Duodenal mucosa (tissue), 2 donors: ENCODE results near the gene HPS5.
A peak's percentile ranks its signal among the peaks of the same experiment; 100 is the strongest.
"Not testable (repeated sequence)": the region's sequence is repeated elsewhere in the genome, so short reads cannot be mapped to it uniquely, and the experiment has no call there.

Source experiments
- H3K27ac ChIP-seq: one replicate; pipeline ENCODE4 v1.7.0; 2013; ENCODE audit warnings: low read depth, low read length
- H3K27me3 ChIP-seq, 2 donors: one replicate each; pipeline ENCODE4 v1.7.0; 2013; ENCODE audit warnings: low read length in 2 of 2, control low read depth in 1 of 2; ENCODE audit not compliant: insufficient read depth in 2 of 2, control insufficient read depth in 1 of 2
- H3K36me3 ChIP-seq, 2 donors: one replicate each; pipeline ENCODE4 v1.7.0; 2013; ENCODE audit warnings: low read length in 2 of 2, control low read depth in 1 of 2; ENCODE audit not compliant: insufficient read depth in 2 of 2, control insufficient read depth in 1 of 2
- H3K4me1 ChIP-seq, 2 donors: one replicate each; pipeline ENCODE4 v1.7.0; 2013; ENCODE audit warnings: low read length in 2 of 2, control low read depth in 1 of 2; ENCODE audit not compliant: insufficient read depth in 2 of 2, control insufficient read depth in 1 of 2
- H3K4me3 ChIP-seq, 2 donors: one replicate each; pipeline ENCODE4 v1.7.0; 2013; ENCODE audit warnings: low read length in 2 of 2, low read depth in 1 of 2
- H3K9ac ChIP-seq, 2 donors: one replicate each; pipeline ENCODE4 v1.7.0; 2013; ENCODE audit warnings: low read length in 2 of 2, low read depth in 1 of 2
- H3K9me3 ChIP-seq, 2 donors: one replicate each; pipeline ENCODE4 v1.7.0; 2013; ENCODE audit warnings: low read length in 2 of 2, control low read depth in 1 of 2; ENCODE audit not compliant: control insufficient read depth in 1 of 2

The HPS5 gene

DNA sequence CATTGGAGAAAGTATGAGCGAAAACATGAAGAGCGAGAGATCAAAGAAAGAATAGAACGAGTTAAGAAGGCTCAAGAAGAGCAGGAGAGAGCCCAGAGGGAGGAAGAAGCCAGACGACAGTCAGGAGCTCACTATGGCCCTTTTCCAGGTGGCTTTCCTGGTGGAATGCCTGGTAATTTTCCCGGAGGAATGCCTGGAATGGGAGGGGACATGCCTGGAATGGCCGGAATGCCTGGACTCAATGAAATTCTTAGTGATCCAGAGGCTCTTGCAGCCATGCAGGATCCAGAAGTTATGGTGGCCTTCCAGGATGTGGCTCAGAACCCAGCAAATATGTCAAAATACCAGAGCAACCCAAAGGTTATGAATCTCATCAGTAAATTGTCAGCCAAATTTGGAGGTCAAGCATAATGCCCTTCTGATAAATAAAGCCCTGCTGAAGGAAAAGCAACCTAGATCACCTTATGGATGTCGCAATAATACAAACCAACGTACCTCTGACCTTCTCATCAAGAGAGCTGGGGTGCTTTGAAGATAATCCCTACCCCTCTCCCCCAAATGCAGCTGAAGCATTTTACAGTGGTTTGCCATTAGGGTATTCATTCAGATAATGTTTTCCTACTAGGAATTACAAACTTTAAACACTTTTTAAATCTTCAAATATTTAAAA, 59.1 kb downstream of the HPS5 start:
- H3K9ac ChIP-seq, H3K27ac ChIP-seq, H3K36me3 ChIP-seq, H3K4me3 ChIP-seq, H3K27me3 ChIP-seq, H3K9me3 ChIP-seq: not testable (repeated sequence)
- peaks cover 0 to 16% of the 10 kb centered on the region in 2 donors for H3K4me1 ChIP-seq

DNA sequence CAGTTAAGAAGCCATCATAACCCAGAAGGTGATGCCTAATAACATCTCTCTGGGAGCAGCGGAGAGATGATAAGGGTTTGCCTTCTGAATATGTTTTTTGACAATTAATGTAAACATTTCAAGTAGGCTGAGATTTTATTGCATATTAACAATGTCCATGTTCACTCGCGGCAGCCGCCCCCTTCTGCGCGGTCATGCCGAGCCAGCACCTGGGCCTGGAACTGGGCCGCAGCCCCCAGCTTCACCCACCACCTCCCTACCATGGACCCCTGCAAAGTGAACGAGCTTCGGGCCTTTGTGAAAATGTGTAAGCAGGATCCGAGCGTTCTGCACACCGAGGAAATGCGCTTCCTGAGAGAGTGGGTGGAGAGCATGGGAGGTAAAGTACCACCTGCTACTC, 60.2 kb downstream of the HPS5 start:
- H3K4me3 ChIP-seq = no peak overlapping the region
- H3K27ac ChIP-seq = no peak overlapping the region
- peaks cover 0 to 16% of the 10 kb centered on the region in 2 donors for H3K4me1 ChIP-seq
- no peaks in the 10 kb centered on the region for H3K36me3 ChIP-seq
- H3K9ac ChIP-seq = no peak overlapping the region
- no peaks in the 10 kb centered on the region for H3K27me3 ChIP-seq
- H3K9me3 ChIP-seq = no peaks in the 10 kb centered on the region

DNA sequence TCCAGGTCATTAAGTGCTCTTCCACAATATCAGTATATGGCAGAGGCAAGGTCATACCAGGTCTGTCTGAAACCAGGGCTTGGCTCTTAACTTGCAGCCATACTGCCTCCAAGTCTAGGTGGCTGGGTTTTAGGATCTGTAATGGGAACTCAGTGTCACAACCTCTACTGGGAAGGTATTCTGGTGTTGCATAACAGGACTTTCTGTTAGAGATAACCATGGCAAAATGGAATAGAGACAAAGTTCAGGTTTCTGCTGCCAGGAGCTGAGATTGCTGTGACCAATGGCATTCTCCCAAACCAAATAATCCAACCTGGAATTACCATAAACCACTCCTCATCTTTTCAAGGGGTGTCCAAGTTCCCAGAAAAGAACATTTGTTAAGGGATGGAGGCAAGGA, 62.7 kb downstream of the HPS5 start:
- Histone ChIP-seq H3K27ac (no peak overlapping the region), H3K9me3 (no peaks in the 10 kb centered on the region), H3K4me1 (peaks cover 0 to 16% of the 10 kb centered on the region in 2 donors), H3K36me3 (no peaks in the 10 kb centered on the region), H3K27me3 (no peaks in the 10 kb centered on the region), H3K4me3 (no peak overlapping the region), H3K9ac (no peak overlapping the region)

DNA sequence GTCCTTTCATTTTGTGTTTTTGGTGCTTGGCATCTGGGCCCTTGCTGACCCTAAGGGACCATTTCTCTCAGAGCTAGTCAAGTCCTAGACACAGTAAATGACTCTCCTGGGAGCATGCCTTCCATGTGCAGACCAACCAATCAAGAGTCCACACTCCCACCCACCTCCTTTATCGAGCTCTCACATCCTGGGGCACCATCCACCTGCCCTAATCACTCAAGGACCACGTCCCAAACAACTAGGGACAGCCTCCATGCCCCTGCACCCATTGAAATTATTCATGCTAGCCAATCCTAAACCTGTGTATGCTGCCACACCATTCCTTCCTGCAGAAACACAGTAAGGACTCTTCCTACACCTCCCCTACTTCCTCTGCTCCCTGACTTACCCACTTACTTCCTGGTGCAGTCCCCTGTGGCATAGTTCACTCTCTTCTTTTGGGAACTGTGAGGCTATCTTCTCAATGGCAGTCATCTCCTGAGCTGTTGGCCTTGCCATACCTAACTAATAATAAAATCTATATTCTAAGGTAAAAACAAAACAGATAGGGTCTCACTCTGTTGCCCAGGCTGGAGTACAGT, 67.1 kb downstream of the HPS5 start:
- H3K9ac ChIP-seq = no peak overlapping the region
- no peaks in the 10 kb centered on the region for H3K27me3 ChIP-seq
- no peaks in the 10 kb centered on the region for H3K36me3 ChIP-seq
- H3K9me3 ChIP-seq = no peaks in the 10 kb centered on the region
- no peak overlapping the region for H3K27ac ChIP-seq
- H3K4me1 ChIP-seq = peaks cover 0 to 12% of the 10 kb centered on the region in 2 donors
- no peak overlapping the region for H3K4me3 ChIP-seq

DNA sequence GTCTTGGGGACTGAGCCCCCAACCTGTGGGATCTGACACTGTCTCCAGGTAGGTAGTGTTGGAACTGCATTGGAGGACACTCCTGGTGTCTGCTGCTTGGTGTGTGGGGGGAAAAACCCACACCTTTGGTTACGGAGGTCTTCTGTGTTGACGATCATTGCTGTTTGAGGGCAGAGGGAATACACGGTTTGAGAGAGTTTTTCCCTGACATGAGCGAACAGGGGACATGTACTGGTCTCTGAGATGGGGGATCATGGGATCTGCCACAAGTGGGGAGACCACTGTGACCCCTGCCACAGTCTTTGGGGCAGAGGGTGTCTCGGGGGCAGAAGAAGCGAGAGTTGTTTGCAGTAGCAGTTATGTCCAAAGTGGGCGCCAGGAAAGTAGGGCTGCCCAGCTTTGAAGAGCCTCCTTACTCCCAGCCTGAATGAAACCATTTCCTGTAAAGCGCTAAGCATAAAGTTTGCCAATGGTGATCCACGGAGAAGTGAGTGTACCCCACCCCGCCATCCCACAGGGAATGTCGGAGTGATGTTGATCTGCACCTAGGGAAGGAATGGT, 68.1 kb downstream of the HPS5 start:
- H3K27ac ChIP-seq = no peak overlapping the region
- no peaks in the 10 kb centered on the region for H3K36me3 ChIP-seq
- no peak overlapping the region for H3K4me3 ChIP-seq

DNA sequence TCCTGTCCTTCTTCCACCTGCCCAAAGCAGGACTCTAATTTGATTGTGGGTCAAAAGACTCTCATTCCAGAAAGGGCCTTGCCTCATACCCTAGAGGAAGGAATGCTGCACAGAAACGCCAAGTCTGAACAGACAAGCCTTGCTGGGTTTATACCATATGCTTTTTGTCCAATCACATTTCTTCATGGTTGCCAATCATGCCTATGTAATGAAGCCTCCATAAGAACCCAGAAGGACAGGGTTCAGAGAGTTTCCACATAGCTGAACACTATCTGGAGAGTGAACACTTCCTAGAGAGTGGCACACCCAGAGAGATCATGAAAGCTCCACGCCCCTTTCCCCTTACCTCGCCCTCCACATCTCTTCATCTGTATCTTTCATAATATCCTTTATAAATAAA, 68.7 kb downstream of the HPS5 start:
- H3K9ac ChIP-seq = no peak overlapping the region
- no peaks in the 10 kb centered on the region for H3K9me3 ChIP-seq
- H3K27me3 ChIP-seq = no peaks in the 10 kb centered on the region
- H3K27ac ChIP-seq = no peak overlapping the region
- H3K4me3 ChIP-seq = no peak overlapping the region
- no peaks in the 10 kb centered on the region for H3K36me3 ChIP-seq
- no peaks in the 10 kb centered on the region for H3K4me1 ChIP-seq

More for the DNA sequence above, 68.1 kb downstream of the HPS5 start:
- Histone ChIP-seq H3K9me3 (no peaks in the 10 kb centered on the region), H3K27me3 (no peaks in the 10 kb centered on the region), H3K4me1 (peaks cover 0 to 3% of the 10 kb centered on the region in 2 donors), H3K9ac (no peak overlapping the region)

DNA sequence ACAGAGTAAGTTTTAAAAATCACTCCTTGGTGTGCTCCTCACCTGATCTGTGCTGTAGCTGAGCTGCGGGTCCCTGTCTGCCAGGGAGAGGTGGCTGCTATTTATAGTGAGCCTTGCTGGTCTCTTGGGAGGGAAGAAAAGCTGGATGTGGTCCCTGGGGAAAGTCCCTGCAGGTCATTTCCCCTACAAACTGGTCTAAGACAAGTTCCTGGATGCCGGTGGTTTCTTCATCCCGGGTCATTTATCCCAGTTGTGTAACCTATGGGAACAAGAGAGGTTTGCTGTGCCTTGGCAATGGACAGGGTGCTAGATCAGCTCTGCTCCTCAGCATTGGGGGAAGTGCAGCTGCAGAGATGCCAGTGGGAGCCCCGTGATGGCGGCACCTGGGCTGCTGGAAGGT, 73.4 kb downstream of the HPS5 start, which contains the start of gene SAA2:
Gene SAA2, minus strand, starts transcription at position 108 of the 400 bp plus-strand sequence. CDS start 657 bp downstream, outside the sequence.
- Histone ChIP-seq H3K4me1 (peaks cover 8% of the 10 kb centered on the region in 2 donors), H3K4me3 (no peak within 1 kb of the TSS), H3K27ac (no peak within 1 kb of the TSS), H3K27me3 (no peaks in the 10 kb centered on the region), H3K9ac (no peak within 1 kb of the TSS), H3K9me3 (no peaks in the 10 kb centered on the region), H3K36me3 (no peaks in the 10 kb centered on the region)

DNA sequence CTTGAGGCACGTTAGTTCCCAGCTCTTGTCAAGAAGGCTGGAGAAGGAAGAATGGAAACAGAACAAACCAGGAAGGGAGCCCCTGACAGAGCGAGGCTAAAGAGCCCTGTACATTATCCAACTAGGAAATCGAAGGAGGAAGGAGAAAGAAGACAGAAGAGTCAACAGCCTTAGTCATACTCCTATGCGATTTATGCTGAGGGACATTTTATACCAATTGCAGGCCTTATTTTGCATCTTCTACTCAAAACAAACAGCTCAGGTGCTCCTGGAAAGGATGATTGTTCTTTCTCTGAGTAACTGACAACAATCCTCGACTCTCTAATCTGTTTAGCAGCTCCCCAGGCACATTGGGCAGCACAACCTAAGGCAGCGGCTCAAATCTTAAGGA, 74.8 kb downstream of the HPS5 start:
- H3K4me1 ChIP-seq, H3K27me3 ChIP-seq, H3K9ac ChIP-seq, H3K4me3 ChIP-seq, H3K36me3 ChIP-seq, H3K9me3 ChIP-seq: not testable (repeated sequence)
- peak overlapping the region; percentile 6 for H3K27ac ChIP-seq

DNA sequence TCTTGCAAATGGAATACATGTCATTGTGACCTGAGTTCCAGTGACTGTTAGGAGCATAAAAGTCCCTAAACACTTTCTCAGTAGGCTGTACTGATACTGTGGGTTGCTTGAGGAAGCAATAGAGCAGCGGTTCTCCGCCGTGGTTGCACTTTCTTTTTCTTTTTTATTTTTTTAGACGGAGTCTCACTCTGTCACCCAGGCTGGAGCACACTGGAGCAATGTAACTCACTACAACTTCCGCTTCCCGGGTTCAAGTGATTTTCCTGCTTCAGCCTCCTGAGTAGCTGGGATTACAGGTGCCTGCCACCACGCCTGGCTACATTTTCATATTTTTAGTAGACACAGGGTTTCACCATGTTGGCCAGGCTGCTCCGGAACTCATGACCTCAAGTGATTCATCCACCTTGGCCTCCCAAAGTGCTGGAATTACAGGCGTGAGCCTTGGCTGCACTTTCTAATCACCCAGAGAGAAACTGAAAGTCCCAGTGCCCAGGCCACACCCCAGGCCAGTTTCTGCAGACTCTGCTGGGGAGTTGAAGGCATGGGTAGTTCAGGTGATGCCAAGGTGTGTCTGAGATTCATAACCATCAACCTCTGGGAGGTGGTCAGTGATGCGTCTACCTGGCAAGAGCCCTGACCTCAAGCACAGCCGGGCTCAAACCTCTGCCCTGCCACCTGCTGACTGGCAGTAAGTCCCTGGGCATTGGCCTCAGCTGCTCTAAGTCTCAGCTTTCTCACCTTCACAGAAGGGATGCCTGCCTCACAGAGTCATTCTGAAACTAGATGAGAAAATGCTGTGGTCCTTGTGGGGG, 75.4 kb downstream of the HPS5 start:
- H3K9me3 ChIP-seq, H3K27me3 ChIP-seq, H3K4me1 ChIP-seq, H3K36me3 ChIP-seq: not testable (repeated sequence)
- H3K9ac ChIP-seq = peak overlapping the region; percentile 33 to 57
- H3K4me3 ChIP-seq = peak overlapping the region in 1 of 2 donors; percentile 43
- H3K27ac ChIP-seq = peak overlapping the region; percentile 39

DNA sequence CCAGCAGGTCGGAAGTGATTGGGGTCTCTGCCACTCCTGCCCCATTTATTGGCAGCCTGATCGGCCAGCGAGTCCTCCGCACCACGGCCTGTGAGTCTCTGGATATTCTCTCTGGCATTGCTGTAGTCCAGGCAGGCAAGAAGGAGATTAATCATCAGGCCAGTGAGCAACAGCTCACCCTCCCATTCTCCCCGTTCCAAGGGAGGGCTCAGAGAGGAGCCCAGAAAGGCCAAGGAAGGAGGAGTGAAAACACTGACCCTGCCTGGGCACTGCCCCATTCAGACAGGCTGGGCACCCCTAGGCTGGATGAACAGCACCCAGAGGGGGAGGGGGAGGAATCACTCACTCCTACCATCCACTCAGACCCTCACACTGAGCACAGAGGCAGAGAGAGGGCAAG, 76.5 kb downstream of the HPS5 start:
- Histone ChIP-seq H3K4me3 (no peak overlapping the region), H3K36me3 (no peaks in the 10 kb centered on the region), H3K9ac (no peak overlapping the region), H3K27me3 (no peaks in the 10 kb centered on the region), H3K9me3 (no peaks in the 10 kb centered on the region), H3K27ac (no peak overlapping the region), H3K4me1 (peaks cover 8% of the 10 kb centered on the region in 2 donors)
